GM19193 (cell line): ENCODE data around the gene S100A12.

ENCODE experiments used
- POLR2A ChIP-seq: IDR thresholded peaks from 4 replicates; pipeline ENCODE4 v1.6.1; 2011; ENCODE audit not compliant: insufficient read depth, insufficient read length; ENCODE audit errors: extremely low read depth

Gene S100A12

GRCh38 chr1:153350321-153350957, 25.0 kb downstream of the S100A12 start:
- TF ChIP-seq POLR2A = no peak

GRCh38 chr1:153349363-153350320, 25.8 kb downstream of the S100A12 start:
- no peak for TF ChIP-seq POLR2A

GRCh38 chr1:153348511-153349362, 26.7 kb downstream of the S100A12 start, which contains the start of gene PGLYRP4:
Gene PGLYRP4, minus strand, starts transcription at chr1:153348841. Its CDS starts 909 bp downstream, at chr1:153347932.
- no peak for TF ChIP-seq POLR2A

GRCh38 chr1:153347856-153348255, 27.6 kb downstream of the S100A12 start:
- no peak for TF ChIP-seq POLR2A

- no peak for TF ChIP-seq POLR2A
Measured at GRCh38 chr1:153346077-153346723, 29.2 kb downstream of the S100A12 start.

GRCh38 chr1:153345187-153346076, 30.0 kb downstream of the S100A12 start:
- TF ChIP-seq POLR2A = no peak

- TF ChIP-seq POLR2A = no peak
Measured at GRCh38 chr1:153344718-153345025, 30.7 kb downstream of the S100A12 start.

GRCh38 chr1:153343811-153344717, 31.4 kb downstream of the S100A12 start:
- peak; percentile 19 for TF ChIP-seq POLR2A

GRCh38 chr1:153343040-153343681, 32.3 kb downstream of the S100A12 start:
- no peak for TF ChIP-seq POLR2A

GRCh38 chr1:153342178-153342577, 33.2 kb downstream of the S100A12 start:
- TF ChIP-seq POLR2A = no peak

- no peak for TF ChIP-seq POLR2A
Measured at GRCh38 chr1:153341431-153341934, 33.9 kb downstream of the S100A12 start.

GRCh38 chr1:153340356-153340755, 35.1 kb downstream of the S100A12 start:
- no peak for TF ChIP-seq POLR2A

- TF ChIP-seq POLR2A = no peak
Measured at GRCh38 chr1:153339802-153340201, 35.6 kb downstream of the S100A12 start.
